DMS 273 (cell line): ENCODE measurements around the gene TEX55.
"Not testable (repeated sequence)": the region's sequence is repeated elsewhere in the genome, so short reads cannot be mapped to it uniquely, and the experiment has no call there.

Experiments used
- DNase-seq: peaks from one replicate; lab custom pipeline; 2025; ENCODE audit not compliant: unreplicated experiment; lab: John Stamatoyannopoulos, UW

The TEX55 gene

GRCh38 chr3:119145500-119146167 lies at the start of gene TEX55:
Gene TEX55, plus strand, starts transcription at chr3:119146165. Its CDS starts 25 bp downstream, at chr3:119146190.
- peak; percentile 73 for DNase-seq

- no peak for DNase-seq
Measured at GRCh38 chr3:119098003-119098402, 48.0 kb upstream of the TEX55 start.

- peak; percentile 85 for DNase-seq
Measured at GRCh38 chr3:119098619-119099222, 47.2 kb upstream of the TEX55 start.

- DNase-seq: no peak
Measured at GRCh38 chr3:119099785-119100184, 46.2 kb upstream of the TEX55 start.

GRCh38 chr3:119104031-119104430 lies 41.9 kb upstream of the TEX55 start:
- no peak for DNase-seq

- not testable (repeated sequence) for DNase-seq
Measured at GRCh38 chr3:119118330-119118729, 27.6 kb upstream of the TEX55 start.

- no peak for DNase-seq
Measured at GRCh38 chr3:119120480-119120879, 25.5 kb upstream of the TEX55 start.

GRCh38 chr3:119122350-119122749 lies 23.6 kb upstream of the TEX55 start:
- no peak for DNase-seq

GRCh38 chr3:119125342-119125741 lies 20.6 kb upstream of the TEX55 start:
- no peak for DNase-seq

- DNase-seq: no peak
Measured at GRCh38 chr3:119125742-119126504, 20.0 kb upstream of the TEX55 start.

GRCh38 chr3:119130291-119130690 lies 15.7 kb upstream of the TEX55 start:
- DNase-seq: not testable (repeated sequence)

GRCh38 chr3:119132291-119132690 lies 13.7 kb upstream of the TEX55 start:
- DNase-seq: not testable (repeated sequence)

GRCh38 chr3:119139360-119139759 lies 6.6 kb upstream of the TEX55 start:
- DNase-seq: not testable (repeated sequence)

GRCh38 chr3:119140466-119140865 lies 5.5 kb upstream of the TEX55 start:
- no peak for DNase-seq

GRCh38 chr3:119145128-119145499 lies 851 bp upstream of the TEX55 start:
- no peak for DNase-seq

GRCh38 chr3:119146578-119147375 lies 812 bp downstream of the TEX55 start:
- DNase-seq: no peak

- DNase-seq: no peak
Measured at GRCh38 chr3:119147494-119147893, 1.5 kb downstream of the TEX55 start.

- no peak for DNase-seq
Measured at GRCh38 chr3:119148493-119149180, 2.7 kb downstream of the TEX55 start.

GRCh38 chr3:119149484-119149883 lies 3.5 kb downstream of the TEX55 start:
- DNase-seq: no peak

GRCh38 chr3:119156868-119157267 lies 10.9 kb downstream of the TEX55 start:
- no peak for DNase-seq

- DNase-seq: no peak
Measured at GRCh38 chr3:119157971-119158370, 12.0 kb downstream of the TEX55 start.
